HG03460 (cell line): Measurements from ENCODE around the gene ANKS1B.

Experiments used
- ATAC-seq: cut with Tn5 transposase; IDR thresholded peaks from one replicate; pipeline ENCODE4 v1.9.1; 2021; ENCODE audit not compliant: unreplicated experiment

The ANKS1B gene

GRCh38 chr12:98908866-98909265, 1075.9 kb downstream of the ANKS1B start:
- no peak for ATAC-seq

GRCh38 chr12:98903875-98904274, 1080.9 kb downstream of the ANKS1B start:
- ATAC-seq: no peak

- ATAC-seq: no peak
Measured at GRCh38 chr12:98901189-98901588, 1083.5 kb downstream of the ANKS1B start.

- no peak for ATAC-seq
Measured at GRCh38 chr12:98896938-98897337, 1087.8 kb downstream of the ANKS1B start.

GRCh38 chr12:98895086-98895651, 1089.6 kb downstream of the ANKS1B start:
- no peak for ATAC-seq

GRCh38 chr12:98894412-98895085, 1090.2 kb downstream of the ANKS1B start:
- no peak for ATAC-seq

GRCh38 chr12:98893675-98894411, 1090.9 kb downstream of the ANKS1B start:
- ATAC-seq: no peak

- no peak for ATAC-seq
Measured at GRCh38 chr12:98893126-98893674, 1091.5 kb downstream of the ANKS1B start.

- ATAC-seq: no peak
Measured at GRCh38 chr12:98885778-98886177, 1099.0 kb downstream of the ANKS1B start.

GRCh38 chr12:98883231-98883630, 1101.5 kb downstream of the ANKS1B start:
- no peak for ATAC-seq

GRCh38 chr12:98882526-98882925, 1102.2 kb downstream of the ANKS1B start:
- no peak for ATAC-seq

GRCh38 chr12:98873776-98874175, 1111.0 kb downstream of the ANKS1B start:
- ATAC-seq: no peak

GRCh38 chr12:98870504-98870903, 1114.2 kb downstream of the ANKS1B start:
- no peak for ATAC-seq

GRCh38 chr12:98869886-98870503, 1114.7 kb downstream of the ANKS1B start:
- ATAC-seq: no peak

- ATAC-seq: no peak
Measured at GRCh38 chr12:98868538-98868937, 1116.2 kb downstream of the ANKS1B start.

- ATAC-seq: no peak
Measured at GRCh38 chr12:98868076-98868475, 1116.7 kb downstream of the ANKS1B start.

GRCh38 chr12:98864363-98864762, 1120.4 kb downstream of the ANKS1B start:
- no peak for ATAC-seq

GRCh38 chr12:98863167-98863566, 1121.6 kb downstream of the ANKS1B start:
- ATAC-seq: no peak

GRCh38 chr12:98861251-98861650, 1123.5 kb downstream of the ANKS1B start:
- no peak for ATAC-seq

GRCh38 chr12:98856897-98857540, 1127.7 kb downstream of the ANKS1B start:
- no peak for ATAC-seq

GRCh38 chr12:98852181-98852580, 1132.6 kb downstream of the ANKS1B start:
- ATAC-seq: no peak
